Loucy (cell line): ENCODE measurements around the gene STXBP2.
A peak's percentile ranks its signal among the peaks of the same experiment; 100 is the strongest.

ENCODE experiments used
- H2AFZ ChIP-seq: fragments of 200-600 bp; sonication (generic); 2 replicates; pipeline ENCODE4 v1.6.0; 2016; ENCODE audit warnings: antibody characterized with exemption, mild to moderate bottlenecking, low read length, moderate library complexity
- H3F3A ChIP-seq: fragments of 200-600 bp; 2 replicates; pipeline ENCODE4 v1.6.0; 2016; ENCODE audit warnings: antibody characterized with exemption, low read depth, mild to moderate bottlenecking
- H3K27me3 ChIP-seq: fragments of 200-600 bp; sonication (generic); 2 replicates; pipeline ENCODE4 v1.6.1; 2014; ENCODE audit warnings: low read length, mild to moderate bottlenecking; ENCODE audit not compliant: insufficient read depth, poor library complexity, severe bottlenecking
- H3K36me3 ChIP-seq: fragments of 200-600 bp; sonication (generic); 2 replicates; pipeline ENCODE4 v1.6.1; 2016; ENCODE audit warnings: low read length; ENCODE audit not compliant: insufficient read depth
- H3K4me1 ChIP-seq: fragments of 200-600 bp; sonication (generic); 2 replicates; pipeline ENCODE4 v1.5.1; 2014; ENCODE audit warnings: low read length, mild to moderate bottlenecking; ENCODE audit not compliant: insufficient read depth, poor library complexity, severe bottlenecking
- H3K4me2 ChIP-seq: fragments of 200-600 bp; sonication (generic); 2 replicates; pipeline ENCODE4 v1.6.0; 2014; ENCODE audit warnings: antibody characterized with exemption, low read length, low read depth, mild to moderate bottlenecking; ENCODE audit not compliant: poor library complexity, severe bottlenecking
- H3K4me3 ChIP-seq: fragments of 200-600 bp; sonication (generic); 2 replicates; pipeline ENCODE4 v1.5.1; 2014; ENCODE audit warnings: low read length, mild to moderate bottlenecking, mixed read lengths; ENCODE audit not compliant: poor library complexity, severe bottlenecking
- H3K79me2 ChIP-seq: fragments of 200-600 bp; sonication (generic); 2 replicates; pipeline ENCODE4 v1.6.1; 2014; ENCODE audit warnings: low read length; ENCODE audit not compliant: insufficient read depth
- H3K9ac ChIP-seq: fragments of 200-600 bp; sonication (generic); 2 replicates; pipeline ENCODE4 v1.6.0; 2014; ENCODE audit warnings: mild to moderate bottlenecking, low read depth, low read length, moderate library complexity; ENCODE audit not compliant: poor library complexity, severe bottlenecking
- H3K9me2 ChIP-seq: fragments of 200-600 bp; sonication (generic); replicated peaks from 2 replicates; pipeline ENCODE4 v1.6.1; 2016; ENCODE audit warnings: low read depth, low read length, mixed read lengths
- H3K9me3 ChIP-seq: fragments of 200-600 bp; sonication (generic); 2 replicates; pipeline ENCODE4 v1.6.1; 2014; ENCODE audit warnings: mild to moderate bottlenecking, antibody characterized with exemption, low read length, low read depth; ENCODE audit not compliant: insufficient read depth
- H4K20me1 ChIP-seq: fragments of 200-600 bp; sonication (generic); 2 replicates; pipeline ENCODE4 v1.6.0; 2014; ENCODE audit warnings: antibody characterized with exemption, low read length, mild to moderate bottlenecking; ENCODE audit not compliant: insufficient read depth, poor library complexity, severe bottlenecking
- CTCF ChIP-seq: fragments of 200-600 bp; sonication (generic); conservative IDR thresholded peaks from 2 replicates; pipeline ENCODE4 v1.5.1; 2014; ENCODE audit warnings: mild to moderate bottlenecking, antibody characterized with exemption, low read length
- EZH2phosphoT487 ChIP-seq: fragments of 200-600 bp; IDR thresholded peaks from 2 replicates; pipeline ENCODE4 v1.6.1; 2018; ENCODE audit warnings: antibody characterized with exemption, mild to moderate bottlenecking, moderate library complexity, borderline replicate concordance

Gene STXBP2

GRCh38 chr19:7677669-7678311 is 40.9 kb downstream of the STXBP2 start:
- TF ChIP-seq CTCF, result no peak
- TF ChIP-seq EZH2phosphoT487, result no peak
- H3K4me1 ChIP-seq, result peaks cover 37% of the 10 kb centered on the region
- no peaks in the 10 kb centered on the region for H3K9me3 ChIP-seq
- H3K9me2 ChIP-seq, result no peaks in the 10 kb centered on the region
- no peak overlapping the region for H3K4me3 ChIP-seq
- no peak overlapping the region for H3K9ac ChIP-seq
- no peaks in the 10 kb centered on the region for H3K27me3 ChIP-seq
- no peak overlapping the region; the same call in 1 of the 2 replicates for H2AFZ ChIP-seq
- peaks cover 20% of the 10 kb centered on the region for H3K79me2 ChIP-seq
- H3K4me2 ChIP-seq, result no peak overlapping the region
- no peaks in the 10 kb centered on the region for H3F3A ChIP-seq
- H3K36me3 ChIP-seq, result no peaks in the 10 kb centered on the region; the same call in 1 of the 2 replicates
- peaks cover 16% of the 10 kb centered on the region for H4K20me1 ChIP-seq

- H3K4me3 ChIP-seq, result peak overlapping the region; percentile 23
- no peaks in the 10 kb centered on the region for H3K27me3 ChIP-seq
- no peak overlapping the region for H2AFZ ChIP-seq
These were observed 42.3 kb downstream of the STXBP2 start for GRCh38 chr19:7678971-7679751.

More at GRCh38 chr19:7678971-7679751, 42.3 kb downstream of the STXBP2 start:
- TF ChIP-seq EZH2phosphoT487, result no peak
- peak; percentile 61 for TF ChIP-seq CTCF
- Histone ChIP-seq H3K9me3 (no peaks in the 10 kb centered on the region), H3K4me1 (peaks cover 37% of the 10 kb centered on the region), H4K20me1 (peaks cover 17% of the 10 kb centered on the region), H3F3A (no peaks in the 10 kb centered on the region), H3K79me2 (peaks cover 28% of the 10 kb centered on the region), H3K4me2 (peak overlapping the region; percentile 37), H3K36me3 (no peaks in the 10 kb centered on the region; the same call in 1 of the 2 replicates), H3K9ac (no peak overlapping the region), H3K9me2 (no peaks in the 10 kb centered on the region)
